A673 (cell line): Measurements from ENCODE around the gene NPM3. TPM values are rescaled to one million over a fixed set of nuclear protein-coding genes. Genes with fewer than 3 reads are reported as not detected.

Experiments used
- BruUV-seq: library from RNA; stranded (reverse); fragments of 400-500 nt; replicated peaks from 2 replicates; lab custom pipeline; 2021; lab: Mats Ljungman, UMichigan
- CTCF ChIA-PET: fragments of 300-600 bp; sonication (Branson Sonifier 250); formaldehyde crosslinking; loops from one replicate; lab custom pipeline; 2022; ENCODE audit warnings: antibody characterized with exemption; lab: Charles Lee
- POLR2A ChIA-PET: fragments of 300-600 bp; sonication (Branson Sonifier 250); formaldehyde crosslinking; loops from one replicate; lab custom pipeline; 2022; ENCODE audit warnings: antibody characterized with exemption; ENCODE audit not compliant: low non-redundant PET; lab: Charles Lee
- DNase-seq: peaks from one replicate; pipeline ENCODE4 v3.0.0-alpha.2; 2015; ENCODE audit warnings: low spot score
- H3K27ac ChIP-seq: fragments of 200-600 bp; sonication (generic); 2 replicates; pipeline ENCODE4 v1.5.1; 2016; ENCODE audit warnings: mixed run types, low read depth, mild to moderate bottlenecking, mixed read lengths, antibody characterized with exemption, low read length; ENCODE audit not compliant: poor library complexity, severe bottlenecking
- H3K27me3 ChIP-seq: fragments of 200-600 bp; sonication (generic); replicated peaks from 2 replicates; pipeline ENCODE4 v1.6.1; 2017; ENCODE audit warnings: mixed run types, low read depth, mild to moderate bottlenecking, mixed read lengths, antibody characterized with exemption, low read length; ENCODE audit not compliant: insufficient read depth, poor library complexity
- H3K36me3 ChIP-seq: fragments of 200-600 bp; sonication (generic); 2 replicates; pipeline ENCODE4 v1.6.1; 2016; ENCODE audit warnings: mixed run types, mild to moderate bottlenecking, mixed read lengths, antibody characterized with exemption, low read length; ENCODE audit not compliant: insufficient read depth, poor library complexity, severe bottlenecking
- H3K4me1 ChIP-seq: fragments of 200-600 bp; sonication (generic); 2 replicates; pipeline ENCODE4 v1.6.1; 2017; ENCODE audit warnings: mixed run types, mild to moderate bottlenecking, mixed read lengths, antibody characterized with exemption, low read length; ENCODE audit not compliant: insufficient read depth, poor library complexity, severe bottlenecking
- H3K4me3 ChIP-seq: fragments of 200-600 bp; sonication (generic); 2 replicates; pipeline ENCODE4 v1.5.1; 2016; ENCODE audit warnings: low read depth, mixed run types, mild to moderate bottlenecking, mixed read lengths, low read length; ENCODE audit not compliant: poor library complexity, severe bottlenecking
- H3K9me3 ChIP-seq: fragments of 200-600 bp; sonication (generic); 2 replicates; pipeline ENCODE4 v1.6.1; 2016; ENCODE audit warnings: mixed run types, low read depth, mild to moderate bottlenecking, mixed read lengths, antibody characterized with exemption, low read length; ENCODE audit not compliant: poor library complexity, severe bottlenecking
- EZH2 ChIP-seq: fragments of 200-600 bp; sonication (generic); IDR thresholded peaks from 2 replicates; pipeline ENCODE4 v1.6.1; 2017; ENCODE audit warnings: borderline replicate concordance, low read depth, mild to moderate bottlenecking, mixed read lengths, antibody characterized with exemption, low read length; ENCODE audit not compliant: poor library complexity, severe bottlenecking
- intact Hi-C: fragments of 100-400 bp; cut with micrococcal nuclease; formaldehyde crosslinking; loops from one replicate; pipeline ENCODE4 v1.10.0; 2022; ENCODE audit not compliant: unreplicated experiment
- total RNA-seq: library from RNA; stranded (reverse); gene quantifications from 2 replicates; pipeline ENCODE4 v1.2.3, GENCODE V29; 2021
- TF ChIP-seq, protein P1 (sequence below): fragments of 300-800, 200-600 bp; sonication (generic); conservative IDR thresholded peaks from 2 replicates; pipeline ENCODE4 v1.5.1; 2017; ENCODE audit warnings: low read depth, mild to moderate bottlenecking, antibody characterized with exemption, low read length, moderate library complexity, mixed read lengths

The NPM3 gene
- total RNA-seq, 1 experiment from 2014 or later, result 98.2 TPM

- no peak for DNase-seq
- POLR2A ChIA-PET, result no interaction called here
- no peak for TF ChIP-seq EZH2
- TF ChIP-seq, protein P1, sequence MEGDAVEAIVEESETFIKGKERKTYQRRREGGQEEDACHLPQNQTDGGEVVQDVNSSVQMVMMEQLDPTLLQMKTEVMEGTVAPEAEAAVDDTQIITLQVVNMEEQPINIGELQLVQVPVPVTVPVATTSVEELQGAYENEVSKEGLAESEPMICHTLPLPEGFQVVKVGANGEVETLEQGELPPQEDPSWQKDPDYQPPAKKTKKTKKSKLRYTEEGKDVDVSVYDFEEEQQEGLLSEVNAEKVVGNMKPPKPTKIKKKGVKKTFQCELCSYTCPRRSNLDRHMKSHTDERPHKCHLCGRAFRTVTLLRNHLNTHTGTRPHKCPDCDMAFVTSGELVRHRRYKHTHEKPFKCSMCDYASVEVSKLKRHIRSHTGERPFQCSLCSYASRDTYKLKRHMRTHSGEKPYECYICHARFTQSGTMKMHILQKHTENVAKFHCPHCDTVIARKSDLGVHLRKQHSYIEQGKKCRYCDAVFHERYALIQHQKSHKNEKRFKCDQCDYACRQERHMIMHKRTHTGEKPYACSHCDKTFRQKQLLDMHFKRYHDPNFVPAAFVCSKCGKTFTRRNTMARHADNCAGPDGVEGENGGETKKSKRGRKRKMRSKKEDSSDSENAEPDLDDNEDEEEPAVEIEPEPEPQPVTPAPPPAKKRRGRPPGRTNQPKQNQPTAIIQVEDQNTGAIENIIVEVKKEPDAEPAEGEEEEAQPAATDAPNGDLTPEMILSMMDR, result no peak
- Histone ChIP-seq H3K9me3 (no peaks in the 10 kb centered on the region), H3K27me3 (peaks cover 11% of the 10 kb centered on the region), H3K4me3 (no peak overlapping the region), H3K4me1 (peaks cover 12% of the 10 kb centered on the region), H3K27ac (no peak overlapping the region), H3K36me3 (no peaks in the 10 kb centered on the region)
- BruUV-seq, result no TSS peak
- CTCF ChIA-PET, result no interaction called here
- intact Hi-C loops, result no loop called here
Measured at GRCh38 chr10:101767966-101768790, 15.1 kb downstream of the NPM3 start.

- CTCF ChIA-PET, result no interaction called here
- Histone ChIP-seq H3K4me3 (no peak overlapping the region), H3K36me3 (no peaks in the 10 kb centered on the region), H3K9me3 (no peaks in the 10 kb centered on the region), H3K4me1 (peaks cover 12% of the 10 kb centered on the region), H3K27me3 (peaks cover 5% of the 10 kb centered on the region), H3K27ac (no peak overlapping the region)
- POLR2A ChIA-PET, result no interaction called here
- intact Hi-C loops, result no loop called here
- no peak for TF ChIP-seq EZH2
- TF ChIP-seq, protein P1, result no peak
- no TSS peak for BruUV-seq
- no peak for DNase-seq
Measured at GRCh38 chr10:101767600-101767945, 15.7 kb downstream of the NPM3 start.

- Histone ChIP-seq H3K4me1 (peaks cover 12% of the 10 kb centered on the region), H3K27me3 (no peaks in the 10 kb centered on the region), H3K36me3 (no peaks in the 10 kb centered on the region), H3K9me3 (no peaks in the 10 kb centered on the region), H3K27ac (no peak overlapping the region), H3K4me3 (no peak overlapping the region)
- ChIA-PET POLR2A (no interaction called here), CTCF (no interaction called here)
- intact Hi-C loops, result no loop called here
- DNase-seq, result no peak
- BruUV-seq, result no TSS peak
- TF ChIP-seq, protein P1, result no peak
- TF ChIP-seq EZH2, result no peak
Measured at GRCh38 chr10:101766753-101767599, 16.3 kb downstream of the NPM3 start.
